Stimulated activated CD8-positive, alpha-beta memory T cell treated with anti-CD3 and anti-CD28 coated beads, Interleukin-7, amount 100 ng/mL, for 48 hours (primary cell): Measurements from ENCODE around the gene HSFX2.
"Not testable (repeated sequence)": the region's sequence is repeated elsewhere in the genome, so short reads cannot be mapped to it uniquely, and the experiment has no call there.

ENCODE experiments used
- DNase-seq, 2 donors: peaks; one replicate each; pipeline ENCODE4 v3.0.0-alpha.2; 2020; ENCODE audit warnings: low read depth in 1 of 2; ENCODE audit errors: extremely low read depth in 1 of 2

Gene HSFX2, protein sequence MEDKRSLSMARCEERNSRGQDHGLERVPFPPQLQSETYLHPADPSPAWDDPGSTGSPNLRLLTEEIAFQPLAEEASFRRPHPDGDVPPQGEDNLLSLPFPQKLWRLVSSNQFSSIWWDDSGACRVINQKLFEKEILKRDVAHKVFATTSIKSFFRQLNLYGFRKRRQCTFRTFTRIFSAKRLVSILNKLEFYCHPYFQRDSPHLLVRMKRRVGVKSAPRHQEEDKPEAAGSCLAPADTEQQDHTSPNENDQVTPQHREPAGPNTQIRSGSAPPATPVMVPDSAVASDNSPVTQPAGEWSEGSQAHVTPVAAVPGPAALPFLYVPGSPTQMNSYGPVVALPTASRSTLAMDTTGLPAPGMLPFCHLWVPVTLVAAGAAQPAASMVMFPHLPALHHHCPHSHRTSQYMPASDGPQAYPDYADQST

DNA sequence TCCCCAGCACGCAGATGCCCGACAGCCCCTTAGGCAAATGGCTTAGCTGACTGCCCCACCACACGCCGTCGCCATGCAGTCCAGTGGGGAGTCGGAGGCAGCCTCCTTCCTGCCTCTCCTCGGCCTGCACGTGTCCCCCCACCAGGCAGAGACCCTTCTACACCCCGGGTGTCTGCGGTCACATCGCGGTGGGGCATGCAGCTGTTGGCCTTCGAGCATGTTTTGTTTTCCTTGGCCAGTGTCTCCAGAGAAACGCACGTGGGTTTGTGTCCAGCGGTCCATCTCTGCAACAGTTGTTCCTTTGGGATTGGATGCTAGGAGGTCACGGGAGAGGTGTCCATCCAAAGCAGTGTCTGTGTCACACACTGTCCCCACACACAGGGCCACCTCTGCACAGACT lies at the start of gene HSFX2:
Gene HSFX2, minus strand, starts transcription at position 101 of the 400 bp plus-strand sequence. CDS start 614 bp downstream, outside the sequence.
- not testable (repeated sequence) for DNase-seq

DNA sequence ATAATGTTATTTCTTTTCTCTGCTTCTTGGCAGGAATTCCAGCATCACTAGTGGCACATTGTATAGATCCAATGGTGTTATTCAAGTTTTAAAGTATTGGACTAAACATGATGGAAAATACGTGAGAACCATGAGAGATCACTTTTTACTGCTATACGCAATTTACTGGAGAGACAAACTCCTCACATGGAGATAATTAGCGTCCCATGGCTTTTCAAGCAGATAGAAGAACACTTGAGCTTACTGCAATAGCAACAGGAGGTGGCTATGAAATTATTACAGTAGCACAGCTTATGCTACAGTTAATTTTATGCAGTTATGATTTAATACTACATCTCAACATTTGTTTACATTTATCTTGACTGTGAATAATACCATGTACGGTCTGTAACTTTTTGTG lies 48.4 kb upstream of the HSFX2 start:
- no peak for DNase-seq

DNA sequence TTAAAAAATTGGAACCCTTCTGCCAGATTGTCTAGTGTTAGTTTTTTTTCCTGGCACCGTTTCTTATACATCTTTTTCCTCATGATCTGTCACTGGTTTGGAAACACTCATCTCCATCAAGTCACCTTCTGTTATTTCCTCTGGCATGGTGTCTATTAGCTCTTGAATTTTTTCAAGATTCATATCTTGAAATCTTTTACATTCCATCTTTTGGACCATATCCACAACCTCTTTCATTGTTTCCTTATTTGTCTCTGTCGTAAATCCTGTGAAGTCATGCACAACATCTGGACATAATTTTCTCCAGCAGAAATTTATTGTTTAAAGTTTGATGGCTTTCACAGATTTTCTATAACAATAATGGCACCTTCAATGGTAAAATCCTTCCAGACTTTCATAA lies 46.7 kb upstream of the HSFX2 start:
- DNase-seq: no peak

DNA sequence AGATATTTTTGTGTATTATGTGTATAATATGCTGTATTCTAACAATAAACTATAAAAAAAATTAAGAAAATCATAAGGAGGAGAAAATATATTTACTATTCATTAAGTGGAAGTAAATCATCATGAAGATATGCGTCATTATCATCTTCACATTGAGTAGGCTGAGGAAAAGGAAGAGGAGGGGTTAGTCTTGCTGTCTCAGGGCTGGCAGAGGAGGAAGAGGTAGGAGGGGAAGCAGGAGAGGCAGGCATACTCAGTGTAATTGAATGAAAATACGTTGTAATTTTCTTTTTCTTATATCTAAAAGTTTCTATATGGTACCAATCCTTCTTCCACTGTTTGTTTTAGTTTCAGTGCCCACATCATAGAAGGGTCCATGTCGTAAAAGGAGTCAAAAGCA lies 46.3 kb upstream of the HSFX2 start:
- DNase-seq: no peak

DNA sequence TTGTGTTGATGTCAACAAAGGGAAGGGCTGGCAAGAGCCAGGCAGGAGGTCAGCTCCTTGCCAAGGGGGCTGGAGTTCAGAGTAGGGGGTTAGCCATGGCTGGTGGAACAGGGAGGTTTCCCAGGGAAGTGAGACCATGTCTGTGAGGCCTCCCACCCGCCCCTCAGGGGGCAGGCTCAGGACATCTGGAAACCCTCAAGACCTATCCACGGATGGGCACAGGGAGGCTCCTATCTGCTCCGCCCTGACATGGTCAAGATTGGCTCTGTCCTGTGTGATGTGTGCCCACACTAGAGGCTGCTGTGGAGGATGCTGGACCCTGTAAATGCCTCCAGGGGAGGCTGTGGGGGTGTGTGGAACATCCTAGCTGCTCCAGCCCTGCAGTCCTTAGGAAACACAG lies 44.5 kb upstream of the HSFX2 start:
- no peak for DNase-seq

DNA sequence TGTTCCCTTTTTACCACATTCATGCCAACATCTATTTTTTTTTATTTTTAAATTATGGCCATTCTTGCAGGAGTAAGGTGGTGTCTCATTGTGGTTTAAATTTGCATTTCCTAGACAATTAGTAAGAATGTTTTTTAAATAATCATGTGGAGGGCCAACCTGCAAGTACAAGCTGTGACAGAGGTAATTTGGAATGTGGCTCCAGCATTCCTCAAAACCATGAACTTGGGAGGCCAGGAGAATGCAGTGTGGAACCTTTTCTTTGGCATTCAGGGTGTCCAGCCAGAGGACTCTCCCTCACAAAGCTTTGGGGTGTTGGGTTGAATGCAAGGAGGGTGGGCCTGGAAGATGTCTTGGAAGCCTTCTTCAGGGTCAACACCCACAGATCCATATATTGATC lies 43.7 kb upstream of the HSFX2 start:
- no peak for DNase-seq

DNA sequence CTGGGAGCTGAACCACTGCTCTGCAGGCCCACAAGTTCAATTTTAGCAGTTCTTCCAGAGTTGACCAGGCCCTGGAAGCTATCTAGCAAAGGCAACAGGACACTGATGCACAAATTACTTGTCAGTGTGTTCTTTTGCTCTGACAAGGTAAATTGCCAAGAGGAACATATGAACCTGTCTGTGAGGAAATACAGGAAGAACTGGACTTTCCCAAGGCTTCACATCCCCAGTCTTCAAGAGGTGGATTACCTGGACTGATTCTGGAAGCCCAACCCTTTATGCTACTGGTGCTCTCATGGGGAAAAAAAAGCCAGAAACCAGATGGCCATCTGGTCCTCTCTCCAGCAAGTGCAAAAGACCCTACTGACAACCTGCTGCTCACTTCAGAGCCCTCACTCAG lies 38.4 kb upstream of the HSFX2 start:
- no peak for DNase-seq

DNA sequence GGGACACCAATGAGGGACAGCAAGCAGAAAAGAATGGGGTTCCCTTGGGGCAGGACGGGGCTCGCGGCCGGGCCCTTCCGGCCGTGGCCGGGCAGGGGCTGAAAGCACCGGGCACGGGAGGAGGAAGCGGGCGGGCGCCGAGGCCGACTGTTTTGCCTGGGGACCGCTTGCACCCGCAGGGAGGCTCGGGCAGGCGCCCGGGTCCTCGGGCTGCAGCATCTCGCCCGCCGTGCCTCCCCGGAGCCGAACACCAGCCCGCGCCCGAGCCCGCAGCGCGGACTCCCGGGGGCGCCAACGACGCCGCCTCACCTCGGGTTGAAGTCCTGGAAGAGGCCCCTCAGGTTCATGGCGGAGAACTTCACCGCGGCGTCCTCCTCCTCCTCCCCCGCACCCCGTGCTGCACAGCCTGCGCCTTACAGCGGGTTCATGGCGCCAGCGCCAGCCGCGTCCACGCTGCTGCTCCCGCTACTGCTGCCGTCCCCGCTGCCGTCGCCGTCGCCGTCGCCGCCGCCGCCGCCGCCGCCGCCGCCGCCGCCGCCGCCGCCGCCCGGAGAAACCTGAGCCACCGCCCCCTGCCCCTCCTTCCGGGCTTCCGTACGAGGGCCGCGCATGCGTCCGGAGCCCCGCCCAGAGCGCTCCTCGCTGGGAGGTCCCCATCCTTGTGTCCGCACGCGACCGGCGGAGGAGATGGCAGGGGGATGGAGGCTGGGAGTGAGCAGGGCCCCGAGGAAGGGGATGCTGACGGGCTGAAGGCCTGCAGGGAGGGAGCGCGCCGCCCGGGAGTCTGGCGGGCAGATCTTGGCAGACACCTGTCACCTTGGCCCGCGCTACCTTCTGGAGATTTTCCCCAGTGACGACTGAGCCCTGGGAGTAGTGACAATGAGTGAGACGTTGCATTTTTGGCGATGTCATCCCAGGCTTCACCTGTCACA lies 36.4 kb upstream of the HSFX2 start, which contains the start of gene TMEM185A:
Gene TMEM185A, minus strand, starts transcription at position 559 of the 932 bp plus-strand sequence. Its CDS starts 212 bp downstream, at position 347.
- peak; percentile 46 to 62 for DNase-seq

DNA sequence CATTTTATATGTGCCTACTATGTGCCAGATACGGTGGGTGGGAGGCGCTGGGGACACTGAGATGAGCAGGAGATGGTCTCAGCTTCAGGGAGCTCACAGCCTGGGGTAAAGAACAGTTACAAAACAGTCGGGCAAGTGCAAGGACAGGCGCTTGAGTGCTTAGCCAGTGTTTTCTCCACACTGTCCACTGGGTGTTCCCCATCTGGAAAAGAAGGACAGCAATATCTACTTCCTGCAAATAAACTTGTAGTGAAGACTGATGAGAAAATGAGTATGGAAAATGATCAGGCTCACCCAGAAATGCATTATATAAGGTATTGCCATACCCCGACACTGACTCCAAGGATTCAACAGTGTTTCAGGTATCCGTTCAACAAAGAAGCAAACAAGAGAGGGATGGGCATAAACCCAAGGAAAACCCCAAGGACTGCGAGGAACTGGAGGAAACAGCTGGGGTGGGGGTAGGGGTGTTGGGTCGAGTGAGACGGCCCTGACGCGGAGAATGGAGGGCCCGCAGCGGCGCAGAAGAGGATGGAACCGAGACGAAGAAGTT lies 35.6 kb upstream of the HSFX2 start:
- no peak for DNase-seq

DNA sequence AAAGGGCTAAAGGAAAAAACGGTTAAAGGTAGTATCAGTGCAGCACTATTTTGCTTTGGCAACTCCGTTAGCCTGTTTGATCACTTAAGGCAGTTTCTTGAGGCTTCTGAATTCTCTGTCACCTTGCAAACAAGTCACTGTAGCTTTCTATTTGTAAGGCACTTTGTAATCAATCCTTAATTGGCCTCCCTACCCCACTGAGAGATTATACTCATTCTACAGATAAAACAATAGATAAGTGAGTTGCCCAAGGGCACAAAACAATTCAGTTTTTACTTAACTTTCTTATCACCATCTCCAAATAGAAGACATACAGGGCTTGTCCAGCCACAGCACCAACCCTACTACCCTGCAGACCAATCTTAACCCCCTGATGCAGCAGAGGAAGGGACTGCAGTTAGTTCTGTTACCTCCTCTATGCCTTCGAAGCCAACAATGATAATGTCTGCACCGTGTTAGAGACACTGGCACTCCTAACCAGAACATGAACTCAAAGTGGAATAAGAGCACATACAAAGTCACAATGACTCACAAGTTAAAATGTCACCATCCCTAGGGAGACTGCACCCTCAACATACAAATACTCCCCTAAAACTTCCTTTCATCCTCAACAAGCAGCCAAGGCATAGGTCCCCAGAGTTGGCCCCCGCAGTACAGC lies 34.7 kb upstream of the HSFX2 start:
- DNase-seq: no peak

DNA sequence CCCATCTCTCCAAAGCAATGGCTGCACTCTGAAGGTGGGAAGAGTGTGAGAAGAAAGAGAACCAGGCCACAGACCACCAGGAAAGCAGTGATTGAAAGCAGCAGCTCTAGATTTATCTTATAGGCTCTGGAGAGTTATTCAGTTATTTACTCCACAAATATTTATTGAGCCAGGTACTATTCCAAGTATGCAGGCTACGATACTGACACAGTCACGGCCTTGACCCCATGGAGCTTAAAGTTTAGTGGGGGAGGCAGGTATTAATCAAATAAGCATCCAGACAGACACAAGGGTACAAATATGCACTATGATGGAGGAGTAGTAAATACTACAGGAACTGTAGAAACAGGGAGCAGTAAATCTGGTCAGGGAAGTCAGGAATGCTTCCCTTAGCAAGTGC lies 33.7 kb upstream of the HSFX2 start:
- DNase-seq: no peak

DNA sequence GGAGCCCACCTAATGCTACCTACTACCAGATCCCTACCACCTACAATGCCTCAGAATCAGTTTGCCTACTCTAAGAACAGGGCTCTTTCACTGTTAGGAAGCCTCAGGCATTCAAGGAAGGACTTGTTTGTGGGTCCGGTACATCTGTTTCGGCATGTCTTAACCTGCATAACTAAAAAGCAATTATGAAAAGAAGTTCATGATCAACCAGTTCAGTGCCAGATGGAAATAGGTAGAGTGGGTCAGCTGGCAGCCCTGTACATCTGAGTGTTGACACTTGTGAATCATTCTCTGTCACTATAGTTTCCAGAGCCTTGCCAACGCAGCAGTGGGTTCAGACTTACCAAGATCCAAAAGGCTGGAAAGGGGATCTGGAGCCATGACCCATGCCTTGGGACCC lies 33.2 kb upstream of the HSFX2 start:
- DNase-seq: no peak

DNA sequence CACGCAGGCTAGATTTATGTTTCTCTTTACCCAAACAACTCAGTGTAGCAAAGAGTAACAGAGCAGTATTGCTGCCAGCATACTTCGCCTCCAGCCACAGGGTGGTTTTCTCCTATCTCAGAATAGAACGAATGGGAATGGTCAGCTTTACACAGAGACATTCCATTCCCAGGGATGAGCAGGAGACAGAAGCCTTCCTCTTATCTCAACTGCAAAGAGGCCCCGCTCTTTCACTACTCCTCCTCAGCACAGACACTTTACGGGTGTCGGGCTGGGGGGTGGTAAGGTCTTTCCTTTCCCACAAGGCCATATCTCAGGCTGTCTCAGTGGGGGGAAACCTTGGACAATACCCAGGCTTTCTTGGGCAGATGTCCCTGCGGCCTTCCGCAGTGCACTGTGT lies 31.7 kb upstream of the HSFX2 start:
- not testable (repeated sequence) for DNase-seq

DNA sequence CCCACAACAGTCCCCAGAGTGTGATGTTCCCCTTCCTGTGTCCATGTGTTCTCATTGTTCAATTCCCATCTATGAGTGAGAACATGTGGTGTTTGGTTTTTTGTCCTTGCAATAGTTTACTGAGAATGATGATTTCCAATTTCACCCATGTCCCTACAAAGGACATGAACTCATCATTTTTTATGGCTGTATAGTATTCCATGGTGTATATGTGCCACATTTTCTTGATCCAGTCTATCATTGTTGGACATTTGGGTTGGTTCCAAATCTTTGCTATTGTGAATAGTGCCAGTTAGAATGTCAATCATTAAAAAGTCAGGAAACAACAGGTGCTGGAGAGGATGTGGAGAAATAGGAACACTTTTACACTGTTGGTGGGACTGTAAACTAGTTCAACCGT lies 24.5 kb upstream of the HSFX2 start:
- not testable (repeated sequence) for DNase-seq

DNA sequence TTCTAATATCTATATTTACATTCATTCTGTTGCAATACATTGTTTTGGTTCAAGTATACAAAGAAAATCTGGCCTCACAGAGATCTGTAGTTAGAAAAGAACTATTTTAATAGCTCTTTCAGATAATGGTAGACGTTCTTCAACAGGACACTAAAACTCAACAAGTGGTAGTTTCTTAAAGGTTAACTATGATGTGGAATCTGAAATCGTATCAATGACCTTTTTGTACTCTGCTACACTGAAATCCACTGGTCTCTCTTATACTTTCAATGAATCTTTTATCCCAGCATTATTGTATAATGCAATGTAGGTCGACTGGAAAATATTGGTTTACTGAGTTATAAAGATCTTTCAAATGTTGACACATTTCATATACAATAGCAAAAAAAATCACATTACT lies 23.8 kb upstream of the HSFX2 start:
- no peak for DNase-seq

DNA sequence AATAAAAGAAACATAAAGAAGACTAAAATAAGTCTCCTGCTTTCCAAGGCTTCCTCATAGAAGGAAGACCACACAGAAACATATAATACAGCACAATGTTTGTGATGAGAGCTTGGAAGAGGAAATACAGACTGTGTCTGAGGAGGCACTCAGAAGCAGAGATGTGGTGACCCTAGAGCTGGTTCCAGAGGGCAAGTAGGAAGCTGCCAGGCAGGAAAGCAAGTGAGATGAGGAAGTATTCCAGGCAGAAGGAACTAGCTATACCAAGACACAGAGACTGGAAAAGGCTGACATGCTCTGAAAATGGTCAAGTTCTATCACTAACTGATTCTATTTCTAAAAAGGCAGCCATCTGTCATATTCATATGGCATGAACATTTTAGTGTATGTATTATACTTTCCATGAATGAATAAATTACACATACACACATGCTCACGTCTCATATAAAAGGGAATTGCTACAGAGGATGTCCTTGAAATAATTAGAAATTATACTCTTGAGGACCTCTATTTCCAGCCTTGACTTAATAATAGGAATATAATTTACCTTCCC lies 16.6 kb upstream of the HSFX2 start:
- no peak for DNase-seq

DNA sequence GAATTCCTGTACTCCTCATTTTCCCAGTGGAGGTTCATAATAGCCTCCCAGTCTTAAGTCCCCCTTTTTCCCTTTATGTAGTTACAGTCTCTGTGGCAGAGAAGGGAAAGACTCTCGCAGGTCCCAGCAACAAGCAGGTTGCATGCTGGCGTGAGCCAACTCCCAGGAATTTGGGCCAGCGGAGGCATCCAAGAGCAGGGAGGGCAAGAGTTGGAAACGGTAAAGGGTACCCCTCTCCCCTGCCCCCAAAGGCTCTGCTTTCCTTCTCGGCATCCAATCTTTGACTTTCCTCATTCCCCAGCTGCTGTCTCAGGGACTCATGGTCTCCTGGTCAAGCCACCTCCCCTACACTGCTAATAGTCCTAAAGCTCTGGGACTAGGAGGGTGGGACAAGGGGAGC lies 15.4 kb upstream of the HSFX2 start:
- no peak for DNase-seq

DNA sequence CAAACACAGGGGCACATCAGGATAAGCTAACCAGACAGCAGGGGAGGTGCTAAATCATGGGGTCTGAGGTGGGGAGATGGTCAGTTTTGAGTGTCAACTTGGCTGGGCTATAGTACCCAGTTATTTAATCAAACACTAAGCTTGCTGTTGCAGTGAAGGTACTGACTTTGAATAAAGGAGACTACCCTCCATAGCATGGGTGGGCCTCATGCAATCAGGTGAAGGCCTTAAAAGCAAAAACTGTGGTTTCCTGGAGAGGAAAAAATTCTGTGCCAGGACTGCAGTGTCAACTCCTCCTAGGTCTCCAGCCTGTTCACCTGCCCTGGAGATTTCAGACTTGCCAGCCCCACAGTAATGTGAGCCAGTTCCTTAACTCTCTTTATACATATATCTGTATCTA lies 12.6 kb upstream of the HSFX2 start:
- no peak for DNase-seq

DNA sequence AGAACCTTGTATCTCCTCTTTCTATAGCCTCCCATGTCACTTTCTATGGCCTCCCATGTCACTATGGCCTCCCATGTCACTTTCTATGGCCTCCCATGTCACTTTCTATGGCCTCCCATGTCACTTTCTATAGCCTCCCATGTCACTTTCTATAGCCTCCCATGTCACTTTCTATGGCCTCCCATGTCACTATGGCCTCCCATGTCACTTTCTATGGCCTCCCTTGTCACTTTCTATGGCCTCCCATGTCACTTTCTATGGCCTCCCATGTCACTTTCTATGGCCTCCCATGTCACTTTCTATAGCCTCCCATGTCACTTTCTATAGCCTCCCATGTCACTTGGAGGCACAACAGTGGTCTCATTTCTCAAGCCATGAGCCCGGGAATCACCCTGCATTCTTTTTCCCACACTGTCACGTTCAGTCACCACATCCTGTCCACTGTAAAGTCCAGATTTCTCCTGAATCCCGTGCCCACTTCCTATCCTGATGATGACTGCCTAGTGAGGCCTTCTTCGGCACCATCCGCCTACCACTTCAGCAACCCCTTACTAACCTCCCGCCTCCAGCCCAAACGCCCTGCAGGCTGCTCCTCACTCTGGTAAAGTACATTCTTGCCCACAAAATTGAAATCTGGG lies 10.3 kb upstream of the HSFX2 start:
- not testable (repeated sequence) for DNase-seq

DNA sequence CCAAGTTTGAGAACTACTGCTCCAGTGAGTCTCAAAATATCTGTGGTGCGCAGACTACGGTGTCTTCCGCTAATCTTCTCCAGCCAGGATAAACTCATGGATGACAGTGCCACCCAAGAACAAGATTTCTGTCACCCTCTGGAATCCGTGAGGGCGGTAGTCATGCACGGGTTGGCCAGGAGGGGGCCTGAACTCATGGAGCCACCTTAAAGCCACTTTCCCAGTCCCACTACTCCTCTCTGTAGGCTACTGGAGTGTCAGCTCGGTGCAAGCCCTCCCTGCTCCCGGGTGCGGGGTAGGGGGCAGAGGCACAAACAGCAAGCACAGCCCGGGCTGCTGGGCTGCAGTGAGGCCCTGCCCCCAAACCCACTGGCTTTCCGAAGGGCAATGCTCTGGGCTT lies 3.5 kb upstream of the HSFX2 start:
- not testable (repeated sequence) for DNase-seq
